Endothelial cell of umbilical vein (primary cell): ENCODE measurements around the gene SLC35E4.

ENCODE experiments used
- CTCF ChIP-seq, 2 donors: IDR thresholded peaks; 1 replicate in 1 of 2; 2 replicates in 1 of 2; pipeline ENCODE4 v1.5.1; 2011; ENCODE audit warnings: low read length in 2 of 2, mild to moderate bottlenecking in 2 of 2, moderate library complexity in 2 of 2, control low read depth in 1 of 2, inconsistent platforms in 1 of 2, low read depth in 1 of 2; ENCODE audit not compliant: insufficient read depth in 1 of 2; ENCODE audit errors: extremely low read depth in 1 of 2
- EZH2 ChIP-seq: IDR thresholded peaks from 2 replicates; pipeline ENCODE4 v1.6.1; 2012; ENCODE audit warnings: borderline replicate concordance, low read depth, mild to moderate bottlenecking, moderate library complexity, low read length, inconsistent platforms; ENCODE audit not compliant: severe bottlenecking
- FOS ChIP-seq: IDR thresholded peaks from 2 replicates; pipeline ENCODE4 v1.6.1; 2011; ENCODE audit warnings: mild to moderate bottlenecking, low read length, moderate library complexity, borderline replicate concordance; ENCODE audit not compliant: insufficient read depth
- JUN ChIP-seq: IDR thresholded peaks from 2 replicates; pipeline ENCODE4 v1.6.1; 2011; ENCODE audit warnings: borderline replicate concordance, low read depth; ENCODE audit not compliant: insufficient read length, insufficient read depth
- MAX ChIP-seq: IDR thresholded peaks from 2 replicates; pipeline ENCODE4 v1.6.1; 2011; ENCODE audit not compliant: insufficient read depth, insufficient read length
- MYC ChIP-seq: IDR thresholded peaks from one replicate; pipeline ENCODE4 v1.6.1; 2011; ENCODE audit warnings: mild to moderate bottlenecking, low read depth, low read length
- POLR2A ChIP-seq: IDR thresholded peaks from 2 replicates; pipeline ENCODE4 v1.6.1; 2012; ENCODE audit warnings: low read depth, mild to moderate bottlenecking, control low read depth, low read length
- POLR2AphosphoS5 ChIP-seq: IDR thresholded peaks from 2 replicates; pipeline ENCODE4 v1.6.1; 2012; ENCODE audit warnings: low read depth, mild to moderate bottlenecking, control low read depth, low read length, moderate library complexity; ENCODE audit not compliant: insufficient read depth

DNA sequence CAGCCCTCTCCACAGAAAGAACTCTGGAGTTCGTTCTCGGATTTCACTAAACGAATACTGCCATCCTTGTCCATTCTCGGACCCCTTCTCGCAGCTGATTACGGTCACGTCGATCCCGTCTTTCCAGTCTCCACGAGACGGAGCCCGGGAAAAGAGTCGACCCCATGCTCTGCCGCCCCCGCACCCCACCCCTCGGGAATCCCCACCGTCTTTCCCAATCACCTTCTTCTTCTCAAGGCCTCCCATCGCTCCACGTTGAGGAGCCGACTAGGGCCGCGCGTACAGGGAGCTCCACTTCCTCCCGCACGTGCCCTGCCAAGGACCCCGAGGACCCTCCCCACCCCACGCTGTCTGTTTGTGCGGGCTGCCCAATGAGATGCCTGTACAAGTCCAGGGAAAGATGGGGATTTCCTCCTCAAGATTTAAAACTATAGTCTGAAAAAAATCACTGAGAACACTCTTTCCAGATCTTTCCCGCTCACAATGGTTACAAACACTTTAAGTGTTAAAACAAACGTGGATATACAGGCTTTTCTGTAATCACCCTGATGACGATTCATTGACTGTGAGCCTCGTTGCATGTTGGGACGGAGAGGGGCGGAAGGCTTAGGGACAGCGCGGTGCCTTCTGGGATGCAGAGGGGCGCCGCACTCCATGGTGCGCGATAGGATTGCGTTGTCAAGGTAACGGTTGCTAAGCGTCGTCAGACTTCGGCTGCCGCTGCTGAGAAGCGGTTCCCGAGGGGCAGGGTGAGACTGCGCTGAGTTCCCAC is 43.8 kb upstream of the SLC35E4 start, which contains the start of gene PES1:
- no peak for TF ChIP-seq CTCF (IDR thresholded peaks at IDR 0.05; ENCODE audit: extremely low read depth in 1 of 2, insufficient read depth in 1 of 2, low read depth in 1 of 2, low read length in 2 of 2)
- no peak for TF ChIP-seq FOS
- TF ChIP-seq MAX, result peak; percentile 94
- no peak for TF ChIP-seq POLR2A
- TF ChIP-seq POLR2AphosphoS5, result peak; percentile 5
- peak; percentile 91 for TF ChIP-seq MYC
- no peak for TF ChIP-seq EZH2
- TF ChIP-seq JUN, result peak; percentile 20
